ENCODE data around the gene TMEM176A.

Gene TMEM176A

GRCh38 chr7:150838965-150839650, 38.5 kb downstream of the TMEM176A start:
- in situ Hi-C loops (cut with MboI; ENCODE audit: low sequenced_read_pairs): no loop called here
- no peaks in the 10 kb centered on the region for H3K4me1 ChIP-seq

GRCh38 chr7:150842018-150842417, 41.4 kb downstream of the TMEM176A start:
- in situ Hi-C loops (cut with MboI; ENCODE audit: low sequenced_read_pairs): no loop called here
- no peak for DNase-seq (ENCODE audit: low spot score in 2 of 2)
- Histone ChIP-seq H3K36me3 (replicated peaks) (no peaks in the 10 kb centered on the region), H3K27me3 (ENCODE audit: low read depth) (no peaks in the 10 kb centered on the region; the same call in 1 of the 2 replicates), H3K4me3 (no peak overlapping the region), H3K4me1 (no peaks in the 10 kb centered on the region), H3K9me3 (no peaks in the 10 kb centered on the region)

More at GRCh38 chr7:150838965-150839650, 38.5 kb downstream of the TMEM176A start:
- DNase-seq (ENCODE audit: low spot score in 2 of 2): no peak
- Histone ChIP-seq H3K27me3 (ENCODE audit: low read depth) (no peaks in the 10 kb centered on the region; the same call in 1 of the 2 replicates), H3K4me3 (no peak overlapping the region), H3K9me3 (no peaks in the 10 kb centered on the region), H3K36me3 (replicated peaks) (no peaks in the 10 kb centered on the region)

- in situ Hi-C loops (cut with MboI; ENCODE audit: low sequenced_read_pairs): no loop called here
Measured at GRCh38 chr7:150842716-150843115, 42.1 kb downstream of the TMEM176A start.

GRCh38 chr7:150845421-150845861, 44.9 kb downstream of the TMEM176A start:
- no peaks in the 10 kb centered on the region for H3K9me3 ChIP-seq
- DNase-seq (ENCODE audit: low spot score in 2 of 2): no peak
- no peaks in the 10 kb centered on the region for H3K4me1 ChIP-seq
- H3K36me3 ChIP-seq (replicated peaks): no peaks in the 10 kb centered on the region
- in situ Hi-C loops (cut with MboI; ENCODE audit: low sequenced_read_pairs): no loop called here
- no peaks in the 10 kb centered on the region; the same call in 1 of the 2 replicates for H3K27me3 ChIP-seq (ENCODE audit: low read depth)
- no peak overlapping the region for H3K4me3 ChIP-seq

More at GRCh38 chr7:150842716-150843115, 42.1 kb downstream of the TMEM176A start:
- Histone ChIP-seq H3K4me1 (no peaks in the 10 kb centered on the region), H3K9me3 (no peaks in the 10 kb centered on the region), H3K27me3 (ENCODE audit: low read depth) (no peaks in the 10 kb centered on the region; the same call in 1 of the 2 replicates), H3K36me3 (replicated peaks) (no peaks in the 10 kb centered on the region), H3K4me3 (no peak overlapping the region)
- no peak for DNase-seq (ENCODE audit: low spot score in 2 of 2)

- no peaks in the 10 kb centered on the region for H3K4me1 ChIP-seq
- DNase-seq (ENCODE audit: low spot score in 2 of 2): no peak
- H3K9me3 ChIP-seq: no peaks in the 10 kb centered on the region
- no peak overlapping the region for H3K4me3 ChIP-seq
- peaks cover 8% of the 10 kb centered on the region for H3K27me3 ChIP-seq (ENCODE audit: low read depth)
- H3K36me3 ChIP-seq (replicated peaks): no peaks in the 10 kb centered on the region
- in situ Hi-C loops (cut with MboI; ENCODE audit: low sequenced_read_pairs): no loop called here
Measured at GRCh38 chr7:150846291-150847115, 45.9 kb downstream of the TMEM176A start.

- no peaks in the 10 kb centered on the region for H3K4me1 ChIP-seq
- H3K4me3 ChIP-seq: no peak overlapping the region
- no peaks in the 10 kb centered on the region for H3K9me3 ChIP-seq
- DNase-seq (ENCODE audit: low spot score in 2 of 2): no peak
- in situ Hi-C loops (cut with MboI; ENCODE audit: low sequenced_read_pairs): no loop called here
- peaks cover 16% of the 10 kb centered on the region for H3K27me3 ChIP-seq (ENCODE audit: low read depth)
- no peaks in the 10 kb centered on the region for H3K36me3 ChIP-seq (replicated peaks)
Measured at GRCh38 chr7:150847536-150847935, 47.0 kb downstream of the TMEM176A start.

- H3K9me3 ChIP-seq: no peaks in the 10 kb centered on the region
- no peak overlapping the region for H3K4me3 ChIP-seq
- DNase-seq (ENCODE audit: low spot score in 2 of 2): no peak
- H3K27me3 ChIP-seq (ENCODE audit: low read depth): peaks cover 20% of the 10 kb centered on the region
- in situ Hi-C loops (cut with MboI; ENCODE audit: low sequenced_read_pairs): no loop called here
- no peaks in the 10 kb centered on the region for H3K36me3 ChIP-seq (replicated peaks)
- H3K4me1 ChIP-seq: no peaks in the 10 kb centered on the region
Measured at GRCh38 chr7:150848111-150848510, 47.5 kb downstream of the TMEM176A start.

- Histone ChIP-seq H3K36me3 (replicated peaks) (no peaks in the 10 kb centered on the region), H3K4me1 (no peaks in the 10 kb centered on the region), H3K4me3 (no peak overlapping the region), H3K9me3 (no peaks in the 10 kb centered on the region), H3K27me3 (ENCODE audit: low read depth) (peaks cover 20% of the 10 kb centered on the region)
- no peak for DNase-seq (ENCODE audit: low spot score in 2 of 2)
- in situ Hi-C loops (cut with MboI; ENCODE audit: low sequenced_read_pairs): no loop called here
Measured at GRCh38 chr7:150848561-150849115, 48.1 kb downstream of the TMEM176A start.

- Histone ChIP-seq H3K9me3 (no peaks in the 10 kb centered on the region), H3K27me3 (ENCODE audit: low read depth) (peaks cover 20% of the 10 kb centered on the region), H3K36me3 (replicated peaks) (no peaks in the 10 kb centered on the region), H3K4me1 (no peaks in the 10 kb centered on the region), H3K4me3 (no peak overlapping the region)
- DNase-seq (ENCODE audit: low spot score in 2 of 2): no peak
- in situ Hi-C loops (cut with MboI; ENCODE audit: low sequenced_read_pairs): no loop called here
Measured at GRCh38 chr7:150849204-150849775, 48.7 kb downstream of the TMEM176A start.

GRCh38 chr7:150850273-150850672, 49.7 kb downstream of the TMEM176A start:
- Histone ChIP-seq H3K27me3 (ENCODE audit: low read depth) (peaks cover 20% of the 10 kb centered on the region), H3K36me3 (replicated peaks) (no peaks in the 10 kb centered on the region), H3K9me3 (no peaks in the 10 kb centered on the region), H3K4me3 (no peak overlapping the region), H3K4me1 (no peaks in the 10 kb centered on the region)
- no peak for DNase-seq (ENCODE audit: low spot score in 2 of 2)
- in situ Hi-C loops (cut with MboI; ENCODE audit: low sequenced_read_pairs): no loop called here

GRCh38 chr7:150851492-150852370, 51.2 kb downstream of the TMEM176A start:
- Histone ChIP-seq H3K27me3 (ENCODE audit: low read depth) (peaks cover 20% of the 10 kb centered on the region), H3K9me3 (no peaks in the 10 kb centered on the region), H3K36me3 (replicated peaks) (no peaks in the 10 kb centered on the region), H3K4me3 (no peak overlapping the region), H3K4me1 (no peaks in the 10 kb centered on the region)
- in situ Hi-C loops (cut with MboI; ENCODE audit: low sequenced_read_pairs): no loop called here
- DNase-seq (ENCODE audit: low spot score in 2 of 2): no peak

GRCh38 chr7:150852371-150852905, 51.9 kb downstream of the TMEM176A start, which contains the start of gene AOC1:
Gene AOC1 (plus strand): TSS chr7:150852517. CDS start chr7:150856471, 3,954 bp downstream.
- Histone ChIP-seq H3K4me1 (no peaks in the 10 kb centered on the region), H3K9me3 (no peaks in the 10 kb centered on the region), H3K4me3 (no peak within 1 kb of the TSS), H3K27me3 (ENCODE audit: low read depth) (peaks cover 20% of the 10 kb centered on the region), H3K36me3 (replicated peaks) (no peaks in the 10 kb centered on the region)
- in situ Hi-C loops (cut with MboI; ENCODE audit: low sequenced_read_pairs): no loop called here
- DNase-seq (ENCODE audit: low spot score in 2 of 2): no peak

Measured in HAP-1 (cell line).